ENCODE data around the gene DTYMK. TPM values are rescaled to one million over a fixed set of nuclear protein-coding genes. Genes with fewer than 3 reads are reported as not detected.

Gene DTYMK
- total RNA-seq, 1 donor from 2014 or later, result 33.4 TPM

DNA sequence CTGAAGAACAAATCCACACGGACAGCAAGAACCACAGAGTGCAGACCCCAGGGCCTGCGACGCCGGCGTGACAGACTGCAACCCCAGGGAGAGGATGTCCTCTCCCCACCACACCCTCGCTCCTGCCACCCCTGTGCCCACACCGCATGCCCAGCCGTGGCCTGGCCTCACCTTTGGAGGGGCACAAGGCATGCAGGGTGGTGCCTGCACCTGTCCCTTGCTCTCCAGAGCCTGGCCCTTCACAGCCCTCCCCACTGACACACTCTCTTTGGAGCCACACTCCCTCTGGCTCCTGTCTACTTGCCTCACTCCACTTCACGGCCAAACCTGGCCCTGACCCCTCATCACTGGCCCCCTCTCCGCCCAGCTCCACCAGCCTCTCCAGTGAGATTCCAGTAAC lies 58.9 kb downstream of the DTYMK start:
- no peak for DNase-seq (ENCODE audit: extremely low read depth, low read depth, low spot score)

Other genes starting within 250 kb of the DTYMK start
- gene STK25, start 178.2 kb downstream of the DTYMK start, total RNA-seq, result 285 and 334 TPM in 2 replicates
- gene BOK, start 128.1 kb downstream of the DTYMK start, total RNA-seq, result 99.5 and 117 TPM in 2 replicates
- gene THAP4, start 49.7 kb downstream of the DTYMK start, total RNA-seq, result 46.7 and 50.9 TPM in 2 replicates
- 79.1 and 84.4 TPM in 2 replicates for gene ATG4B, start 49.1 kb downstream of the DTYMK start, total RNA-seq
- 7.9 and 16.2 TPM in 2 replicates for gene ING5, start 15.2 kb upstream of the DTYMK start, total RNA-seq
- gene D2HGDH, start 47.8 kb upstream of the DTYMK start, total RNA-seq, result 8.8 and 11.2 TPM in 2 replicates
- not detected in 2 replicates for gene GAL3ST2, start 90.0 kb upstream of the DTYMK start, total RNA-seq
- 0.29 TPM in 1 of 2 replicates, not detected in the other for gene NEU4, start 122.4 kb upstream of the DTYMK start, total RNA-seq
- gene PDCD1, start 172.1 kb upstream of the DTYMK start, total RNA-seq, result not detected in 2 replicates
- not detected in 2 replicates for gene RTP5, start 182.9 kb upstream of the DTYMK start, total RNA-seq